Muscle of arm (tissue), 12 donors: ENCODE results near the gene MYL11. TPM values are rescaled to one million over a fixed set of nuclear protein-coding genes. Genes with fewer than 3 reads are reported as not detected.

Experiments used
- DNase-seq: peaks from one replicate; pipeline ENCODE4 v3.0.0-alpha.2; 2013
- polyA plus RNA-seq, 12 donors: library from polyadenylated mRNA; unstranded; fragments of 120-200 nt; gene quantifications; one replicate each; pipeline ENCODE4 v1.2.1, GENCODE V29; 2013; ENCODE audit not compliant: insufficient read length in 12 of 12

MYL11 gene
- polyA plus RNA-seq, 12 donors: 2,830 to 9,967 (median 7,161) TPM

GRCh38 chr16:30368792-30369090, 5.9 kb upstream of the MYL11 start:
- DNase-seq: no peak

- no peak for DNase-seq
Observed at GRCh38 chr16:30369091-30369937, 5.3 kb upstream of the MYL11 start.

GRCh38 chr16:30369938-30370455, 4.6 kb upstream of the MYL11 start:
- no peak for DNase-seq

GRCh38 chr16:30370456-30371247, 4.0 kb upstream of the MYL11 start, which contains the start of gene TBC1D10B:
TSS of gene TBC1D10B (minus strand) at chr16:30370494. CDS start at chr16:30370183, 311 bp downstream.
- peak; percentile 100 for DNase-seq

- DNase-seq: no peak
Observed at GRCh38 chr16:30371248-30371816, 3.3 kb upstream of the MYL11 start.

- DNase-seq: no peak
Observed at GRCh38 chr16:30372038-30372712, 2.4 kb upstream of the MYL11 start.

- DNase-seq: no peak
Observed at GRCh38 chr16:30372725-30373124, 1.9 kb upstream of the MYL11 start.

GRCh38 chr16:30375864-30376263, 1.3 kb downstream of the MYL11 start:
- DNase-seq: no peak

GRCh38 chr16:30376461-30376902, 1.9 kb downstream of the MYL11 start:
- DNase-seq: no peak

- no peak for DNase-seq
Observed at GRCh38 chr16:30377050-30377811, 2.6 kb downstream of the MYL11 start.

GRCh38 chr16:30377812-30378235, 3.2 kb downstream of the MYL11 start:
- DNase-seq: peak; percentile 93

- peak; percentile 98 for DNase-seq
Observed at GRCh38 chr16:30378236-30379157, 3.9 kb downstream of the MYL11 start.

GRCh38 chr16:30379158-30379783, 4.7 kb downstream of the MYL11 start:
- no peak for DNase-seq

GRCh38 chr16:30380072-30380802, 5.6 kb downstream of the MYL11 start:
- DNase-seq: no peak

- no peak for DNase-seq
Observed at GRCh38 chr16:30380803-30381208, 6.2 kb downstream of the MYL11 start.

GRCh38 chr16:30381291-30382041, 6.9 kb downstream of the MYL11 start:
- no peak for DNase-seq

GRCh38 chr16:30382111-30382881, 7.7 kb downstream of the MYL11 start, which contains the start of gene SEPTIN1:
TSS of gene SEPTIN1 (minus strand) at chr16:30382561. CDS start at chr16:30382542, 19 bp downstream.
- no peak for DNase-seq
